ENCODE data around the gene DEPDC1B.
A peak's percentile ranks its signal among the peaks of the same experiment; 100 is the strongest.

Gene DEPDC1B

DNA sequence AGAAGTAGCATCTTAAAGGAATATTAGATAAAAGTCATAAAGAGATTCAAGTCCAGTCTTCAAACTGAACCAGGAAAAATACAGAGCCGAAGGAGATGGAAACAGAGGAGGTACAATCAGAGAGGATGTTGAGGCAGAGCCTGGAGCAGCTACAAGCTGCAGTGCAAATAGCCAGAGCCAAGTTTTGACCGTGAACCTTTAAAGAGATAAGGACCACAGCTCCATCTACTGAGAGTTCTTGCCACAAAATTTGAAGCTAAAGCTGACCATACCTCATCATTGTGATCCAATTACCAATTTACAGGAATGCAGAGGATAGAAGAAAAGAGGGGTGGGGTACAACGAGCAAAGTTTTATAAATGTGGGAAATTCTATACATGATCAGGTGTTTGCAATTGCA is 10.4 kb upstream of the DEPDC1B start (continued):
- TF ChIP-seq, protein P1, sequence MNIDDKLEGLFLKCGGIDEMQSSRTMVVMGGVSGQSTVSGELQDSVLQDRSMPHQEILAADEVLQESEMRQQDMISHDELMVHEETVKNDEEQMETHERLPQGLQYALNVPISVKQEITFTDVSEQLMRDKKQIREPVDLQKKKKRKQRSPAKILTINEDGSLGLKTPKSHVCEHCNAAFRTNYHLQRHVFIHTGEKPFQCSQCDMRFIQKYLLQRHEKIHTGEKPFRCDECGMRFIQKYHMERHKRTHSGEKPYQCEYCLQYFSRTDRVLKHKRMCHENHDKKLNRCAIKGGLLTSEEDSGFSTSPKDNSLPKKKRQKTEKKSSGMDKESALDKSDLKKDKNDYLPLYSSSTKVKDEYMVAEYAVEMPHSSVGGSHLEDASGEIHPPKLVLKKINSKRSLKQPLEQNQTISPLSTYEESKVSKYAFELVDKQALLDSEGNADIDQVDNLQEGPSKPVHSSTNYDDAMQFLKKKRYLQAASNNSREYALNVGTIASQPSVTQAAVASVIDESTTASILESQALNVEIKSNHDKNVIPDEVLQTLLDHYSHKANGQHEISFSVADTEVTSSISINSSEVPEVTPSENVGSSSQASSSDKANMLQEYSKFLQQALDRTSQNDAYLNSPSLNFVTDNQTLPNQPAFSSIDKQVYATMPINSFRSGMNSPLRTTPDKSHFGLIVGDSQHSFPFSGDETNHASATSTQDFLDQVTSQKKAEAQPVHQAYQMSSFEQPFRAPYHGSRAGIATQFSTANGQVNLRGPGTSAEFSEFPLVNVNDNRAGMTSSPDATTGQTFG (tag by site-specific recombination; IDR thresholded peaks at IDR 0.05; ENCODE audit: borderline replicate concordance), result no peak

DNA sequence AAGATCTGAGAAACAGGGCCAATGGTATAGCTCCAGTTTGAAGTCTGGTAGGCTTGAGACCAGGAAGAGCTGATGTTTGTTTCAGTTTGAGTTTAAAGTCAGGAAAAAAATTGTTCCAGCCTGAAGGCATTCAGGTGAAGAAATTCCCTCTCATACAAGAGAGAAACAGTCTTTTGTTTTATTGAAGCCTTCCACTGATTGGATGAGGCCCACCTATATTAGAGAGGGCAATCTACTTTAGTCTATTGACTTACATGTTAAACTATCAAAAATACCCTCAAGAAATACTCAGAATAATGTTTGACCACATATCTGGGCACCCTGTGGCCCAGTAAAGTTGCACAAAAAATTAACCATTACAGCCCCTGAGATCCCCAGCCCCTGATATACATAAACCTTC is 5.2 kb upstream of the DEPDC1B start:
- Histone ChIP-seq H3K9me3 (ENCODE audit: control insufficient read depth, insufficient read depth, low read depth, low read length) (no peaks in the 10 kb centered on the region), H3K36me3 (ENCODE audit: control insufficient read depth in 2 of 2, insufficient read depth in 1 of 2, low read length in 2 of 2) (no peaks in the 10 kb centered on the region), H3K4me1 (ENCODE audit: control insufficient read depth, insufficient read depth, low read length) (peaks cover 4% of the 10 kb centered on the region), H3K27ac (ENCODE audit: extremely low read depth, low read depth, low read length) (no peak overlapping the region), H3K4me3 (ENCODE audit: low read depth, low read length) (no peak overlapping the region)
- ChIA-PET POLR2A (no interaction called here), CTCF (interaction anchor here (1.1 kb wide), 1 partner anchor 36 kb away, joined by 5 read pairs; no protein-coding TSS in a partner anchor)
- TF ChIP-seq ZNF670 (tag by site-specific recombination; IDR thresholded peaks at IDR 0.05; ENCODE audit: low read depth) (no peak), BCL11B (tag by site-specific recombination; IDR thresholded peaks at IDR 0.05; ENCODE audit: low read depth) (no peak), ZNF10 (tag by site-specific recombination; IDR thresholded peaks at IDR 0.05) (peak; percentile 92)
- TF ChIP-seq, protein P2, sequence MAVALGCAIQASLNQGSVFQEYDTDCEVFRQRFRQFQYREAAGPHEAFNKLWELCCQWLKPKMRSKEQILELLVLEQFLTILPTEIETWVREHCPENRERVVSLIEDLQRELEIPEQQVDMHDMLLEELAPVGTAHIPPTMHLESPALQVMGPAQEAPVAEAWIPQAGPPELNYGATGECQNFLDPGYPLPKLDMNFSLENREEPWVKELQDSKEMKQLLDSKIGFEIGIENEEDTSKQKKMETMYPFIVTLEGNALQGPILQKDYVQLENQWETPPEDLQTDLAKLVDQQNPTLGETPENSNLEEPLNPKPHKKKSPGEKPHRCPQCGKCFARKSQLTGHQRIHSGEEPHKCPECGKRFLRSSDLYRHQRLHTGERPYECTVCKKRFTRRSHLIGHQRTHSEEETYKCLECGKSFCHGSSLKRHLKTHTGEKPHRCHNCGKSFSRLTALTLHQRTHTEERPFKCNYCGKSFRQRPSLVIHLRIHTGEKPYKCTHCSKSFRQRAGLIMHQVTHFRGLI (tag by site-specific recombination; IDR thresholded peaks at IDR 0.05), result no peak

DNA sequence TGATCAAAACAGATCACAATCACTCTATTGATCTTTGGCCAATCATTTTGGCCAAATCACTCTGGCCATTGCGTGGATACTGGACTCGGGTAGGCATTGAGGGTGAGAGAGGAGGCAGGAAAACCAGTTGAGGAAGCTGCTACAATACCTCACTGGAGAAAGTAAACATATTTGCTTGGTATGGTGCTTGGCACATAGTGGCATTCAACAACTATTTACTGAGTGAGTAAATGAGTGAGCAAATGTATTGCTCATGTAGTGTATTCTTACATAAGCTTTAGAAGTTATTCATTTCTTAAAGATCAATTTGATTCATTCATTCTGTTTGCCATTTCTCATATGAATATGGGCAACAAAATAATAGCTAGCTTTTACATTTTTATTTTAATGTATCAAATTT is 4.0 kb upstream of the DEPDC1B start:
- CTCF ChIA-PET, result interaction anchor here (1.1 kb wide), 1 partner anchor 35 kb away, joined by 5 read pairs; no protein-coding TSS in a partner anchor
- Histone ChIP-seq H3K4me3 (ENCODE audit: low read depth, low read length) (no peak overlapping the region), H3K36me3 (ENCODE audit: control insufficient read depth in 2 of 2, insufficient read depth in 1 of 2, low read length in 2 of 2) (no peaks in the 10 kb centered on the region), H3K9me3 (ENCODE audit: control insufficient read depth, insufficient read depth, low read depth, low read length) (no peaks in the 10 kb centered on the region), H3K27ac (ENCODE audit: extremely low read depth, low read depth, low read length) (no peak overlapping the region), H3K4me1 (ENCODE audit: control insufficient read depth, insufficient read depth, low read length) (peaks cover 4% of the 10 kb centered on the region)
- POLR2A ChIA-PET, result no interaction called here
- TF ChIP-seq ZNF529 (tag by site-specific recombination; IDR thresholded peaks at IDR 0.05; ENCODE audit: insufficient replicate concordance), result no peak
- TF ChIP-seq, protein P2 (tag by site-specific recombination; IDR thresholded peaks at IDR 0.05), result no peak
- TF ChIP-seq ZSCAN16 (tag by site-specific recombination; IDR thresholded peaks at IDR 0.05), result no peak
- TF ChIP-seq, protein P3, sequence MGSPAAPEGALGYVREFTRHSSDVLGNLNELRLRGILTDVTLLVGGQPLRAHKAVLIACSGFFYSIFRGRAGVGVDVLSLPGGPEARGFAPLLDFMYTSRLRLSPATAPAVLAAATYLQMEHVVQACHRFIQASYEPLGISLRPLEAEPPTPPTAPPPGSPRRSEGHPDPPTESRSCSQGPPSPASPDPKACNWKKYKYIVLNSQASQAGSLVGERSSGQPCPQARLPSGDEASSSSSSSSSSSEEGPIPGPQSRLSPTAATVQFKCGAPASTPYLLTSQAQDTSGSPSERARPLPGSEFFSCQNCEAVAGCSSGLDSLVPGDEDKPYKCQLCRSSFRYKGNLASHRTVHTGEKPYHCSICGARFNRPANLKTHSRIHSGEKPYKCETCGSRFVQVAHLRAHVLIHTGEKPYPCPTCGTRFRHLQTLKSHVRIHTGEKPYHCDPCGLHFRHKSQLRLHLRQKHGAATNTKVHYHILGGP (tag by site-specific recombination; IDR thresholded peaks at IDR 0.05), result no peak
- no peak for TF ChIP-seq FEZF1 (tag by site-specific recombination; IDR thresholded peaks at IDR 0.05)
- no peak for TF ChIP-seq ZBTB1 (tag by site-specific recombination; IDR thresholded peaks at IDR 0.05)
- TF ChIP-seq ZNF366 (tag by site-specific recombination; conservative IDR thresholded peaks at IDR 0.05), result no peak
- TF ChIP-seq, protein P4, sequence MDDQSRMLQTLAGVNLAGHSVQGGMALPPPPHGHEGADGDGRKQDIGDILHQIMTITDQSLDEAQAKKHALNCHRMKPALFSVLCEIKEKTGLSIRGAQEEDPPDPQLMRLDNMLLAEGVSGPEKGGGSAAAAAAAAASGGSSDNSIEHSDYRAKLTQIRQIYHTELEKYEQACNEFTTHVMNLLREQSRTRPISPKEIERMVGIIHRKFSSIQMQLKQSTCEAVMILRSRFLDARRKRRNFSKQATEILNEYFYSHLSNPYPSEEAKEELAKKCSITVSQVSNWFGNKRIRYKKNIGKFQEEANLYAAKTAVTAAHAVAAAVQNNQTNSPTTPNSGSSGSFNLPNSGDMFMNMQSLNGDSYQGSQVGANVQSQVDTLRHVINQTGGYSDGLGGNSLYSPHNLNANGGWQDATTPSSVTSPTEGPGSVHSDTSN (CRISPR knock-in tag; IDR thresholded peaks at IDR 0.05), result no peak
- TF ChIP-seq, protein P5, sequence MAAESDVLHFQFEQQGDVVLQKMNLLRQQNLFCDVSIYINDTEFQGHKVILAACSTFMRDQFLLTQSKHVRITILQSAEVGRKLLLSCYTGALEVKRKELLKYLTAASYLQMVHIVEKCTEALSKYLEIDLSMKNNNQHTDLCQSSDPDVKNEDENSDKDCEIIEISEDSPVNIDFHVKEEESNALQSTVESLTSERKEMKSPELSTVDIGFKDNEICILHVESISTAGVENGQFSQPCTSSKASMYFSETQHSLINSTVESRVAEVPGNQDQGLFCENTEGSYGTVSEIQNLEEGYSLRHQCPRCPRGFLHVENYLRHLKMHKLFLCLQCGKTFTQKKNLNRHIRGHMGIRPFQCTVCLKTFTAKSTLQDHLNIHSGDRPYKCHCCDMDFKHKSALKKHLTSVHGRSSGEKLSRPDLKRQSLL (tag by site-specific recombination; IDR thresholded peaks at IDR 0.05), result no peak
- TF ChIP-seq ZNF184 (tag by site-specific recombination; IDR thresholded peaks at IDR 0.05), result no peak
- no peak for TF ChIP-seq ZNF776 (tag by site-specific recombination; IDR thresholded peaks at IDR 0.05; ENCODE audit: borderline replicate concordance)
- no peak for TF ChIP-seq ZNF629 (tag by site-specific recombination; IDR thresholded peaks at IDR 0.05)
- TF ChIP-seq, protein P6, sequence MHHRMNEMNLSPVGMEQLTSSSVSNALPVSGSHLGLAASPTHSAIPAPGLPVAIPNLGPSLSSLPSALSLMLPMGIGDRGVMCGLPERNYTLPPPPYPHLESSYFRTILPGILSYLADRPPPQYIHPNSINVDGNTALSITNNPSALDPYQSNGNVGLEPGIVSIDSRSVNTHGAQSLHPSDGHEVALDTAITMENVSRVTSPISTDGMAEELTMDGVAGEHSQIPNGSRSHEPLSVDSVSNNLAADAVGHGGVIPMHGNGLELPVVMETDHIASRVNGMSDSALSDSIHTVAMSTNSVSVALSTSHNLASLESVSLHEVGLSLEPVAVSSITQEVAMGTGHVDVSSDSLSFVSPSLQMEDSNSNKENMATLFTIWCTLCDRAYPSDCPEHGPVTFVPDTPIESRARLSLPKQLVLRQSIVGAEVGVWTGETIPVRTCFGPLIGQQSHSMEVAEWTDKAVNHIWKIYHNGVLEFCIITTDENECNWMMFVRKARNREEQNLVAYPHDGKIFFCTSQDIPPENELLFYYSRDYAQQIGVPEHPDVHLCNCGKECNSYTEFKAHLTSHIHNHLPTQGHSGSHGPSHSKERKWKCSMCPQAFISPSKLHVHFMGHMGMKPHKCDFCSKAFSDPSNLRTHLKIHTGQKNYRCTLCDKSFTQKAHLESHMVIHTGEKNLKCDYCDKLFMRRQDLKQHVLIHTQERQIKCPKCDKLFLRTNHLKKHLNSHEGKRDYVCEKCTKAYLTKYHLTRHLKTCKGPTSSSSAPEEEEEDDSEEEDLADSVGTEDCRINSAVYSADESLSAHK (tag by site-specific recombination; IDR thresholded peaks at IDR 0.05), result no peak
- TF ChIP-seq SCRT2 (tag by site-specific recombination; IDR thresholded peaks at IDR 0.05), result no peak
